ENCODE data around the gene ACBD7. TPM values are rescaled to one million over a fixed set of nuclear protein-coding genes. Genes with fewer than 3 reads are reported as not detected.

ACBD7 gene
- total RNA-seq, 1 experiment from 2014 or later = 0.63 TPM

DNA sequence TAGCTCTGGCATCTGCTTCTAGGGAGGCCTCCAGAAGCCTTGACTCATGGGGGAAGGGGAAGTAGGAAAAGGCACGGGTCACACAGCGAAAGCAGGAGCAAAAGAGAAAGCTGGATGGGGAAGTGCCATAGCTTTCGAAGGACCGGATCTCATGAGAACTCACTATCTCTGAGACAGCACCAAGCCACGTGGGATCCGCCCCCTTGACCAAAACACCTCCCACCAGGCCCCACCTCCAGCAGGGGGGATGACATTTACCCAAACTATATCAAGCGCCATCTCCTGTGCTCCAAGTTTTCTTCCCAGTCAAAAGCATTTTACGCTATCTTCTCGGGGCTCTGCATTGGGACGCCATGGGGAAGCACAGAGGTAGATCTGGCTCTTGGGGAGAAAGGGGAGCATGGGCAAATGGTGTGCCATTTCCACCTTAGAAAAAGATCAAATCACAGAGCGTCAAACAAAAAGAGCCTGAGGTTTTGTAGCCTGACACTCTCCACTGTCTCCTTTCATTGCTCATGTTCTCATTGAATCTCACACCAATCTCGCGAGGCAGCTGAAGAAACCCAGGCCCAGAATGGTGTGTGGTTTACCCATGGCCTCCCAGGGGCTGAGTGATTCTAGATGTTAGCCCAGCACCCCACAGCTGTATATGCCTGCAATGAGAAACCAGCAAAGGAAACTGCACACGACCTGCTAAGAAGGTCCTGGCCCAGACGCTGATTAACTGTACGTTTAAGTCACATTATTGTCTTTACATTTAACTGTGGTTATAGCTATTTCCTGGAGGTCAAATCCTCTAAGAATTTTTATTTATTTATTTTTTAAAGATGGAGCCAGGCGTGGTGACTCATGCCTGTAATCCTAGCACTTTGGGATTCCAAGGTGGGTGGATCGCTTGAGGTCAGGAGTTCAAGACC is 52.9 kb downstream of the ACBD7 start:
- Mint-ChIP-seq H3K36me3 (ENCODE audit: insufficient read depth, unreplicated experiment) (no peaks in the 10 kb centered on the region), H3K4me1 (ENCODE audit: insufficient read depth, unreplicated experiment) (no peaks in the 10 kb centered on the region), H3K4me3 (ENCODE audit: unreplicated experiment) (no peak overlapping the region), H3K27ac (ENCODE audit: low read depth, unreplicated experiment) (no peak overlapping the region), H3K9me3 (ENCODE audit: unreplicated experiment) (no peaks in the 10 kb centered on the region), H3K27me3 (ENCODE audit: insufficient read depth, unreplicated experiment) (no peaks in the 10 kb centered on the region)
- TF ChIP-seq, protein P1, sequence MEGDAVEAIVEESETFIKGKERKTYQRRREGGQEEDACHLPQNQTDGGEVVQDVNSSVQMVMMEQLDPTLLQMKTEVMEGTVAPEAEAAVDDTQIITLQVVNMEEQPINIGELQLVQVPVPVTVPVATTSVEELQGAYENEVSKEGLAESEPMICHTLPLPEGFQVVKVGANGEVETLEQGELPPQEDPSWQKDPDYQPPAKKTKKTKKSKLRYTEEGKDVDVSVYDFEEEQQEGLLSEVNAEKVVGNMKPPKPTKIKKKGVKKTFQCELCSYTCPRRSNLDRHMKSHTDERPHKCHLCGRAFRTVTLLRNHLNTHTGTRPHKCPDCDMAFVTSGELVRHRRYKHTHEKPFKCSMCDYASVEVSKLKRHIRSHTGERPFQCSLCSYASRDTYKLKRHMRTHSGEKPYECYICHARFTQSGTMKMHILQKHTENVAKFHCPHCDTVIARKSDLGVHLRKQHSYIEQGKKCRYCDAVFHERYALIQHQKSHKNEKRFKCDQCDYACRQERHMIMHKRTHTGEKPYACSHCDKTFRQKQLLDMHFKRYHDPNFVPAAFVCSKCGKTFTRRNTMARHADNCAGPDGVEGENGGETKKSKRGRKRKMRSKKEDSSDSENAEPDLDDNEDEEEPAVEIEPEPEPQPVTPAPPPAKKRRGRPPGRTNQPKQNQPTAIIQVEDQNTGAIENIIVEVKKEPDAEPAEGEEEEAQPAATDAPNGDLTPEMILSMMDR (IDR thresholded peaks at IDR 0.05; ENCODE audit: unreplicated experiment) = no peak
- BruUV-seq (replicated peaks) = no TSS peak
- CTCF ChIA-PET = interaction anchor here (1.3 kb wide), 1 partner anchor 13 kb away, joined by 3 read pairs; no protein-coding TSS in a partner anchor
- POLR2A ChIA-PET = interaction anchor here (1.1 kb wide), 1 partner anchor 76 kb away, joined by 3 read pairs; no protein-coding TSS in a partner anchor
- peak; percentile 10 for DNase-seq (ENCODE audit: unreplicated experiment)
- intact Hi-C loops (cut with micrococcal nuclease) = no loop called here

DNA sequence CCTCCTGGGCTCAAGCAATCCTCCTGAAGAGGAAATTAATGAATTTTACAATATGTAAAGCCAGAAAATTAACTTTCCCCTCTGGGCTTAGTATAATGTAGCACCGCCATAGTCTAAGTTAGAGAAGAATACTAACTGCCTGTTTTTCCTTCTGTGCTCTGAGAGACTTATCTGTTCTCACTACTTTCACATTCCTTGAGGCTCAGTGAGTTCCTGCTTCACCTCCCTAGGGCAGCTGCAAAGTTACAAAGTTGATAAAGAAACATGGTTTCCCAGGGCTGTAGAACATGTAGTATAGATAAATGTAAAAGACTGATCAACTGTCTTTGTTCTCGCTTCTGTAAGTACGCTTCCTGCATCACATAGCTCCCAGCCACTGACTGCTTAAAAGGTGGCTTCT is 60.8 kb downstream of the ACBD7 start:
- no peak for DNase-seq (ENCODE audit: unreplicated experiment)
- no TSS peak for BruUV-seq (replicated peaks)
- H3K27me3 Mint-ChIP-seq (ENCODE audit: insufficient read depth, unreplicated experiment) = no peaks in the 10 kb centered on the region
- H3K27ac Mint-ChIP-seq (ENCODE audit: low read depth, unreplicated experiment) = no peak overlapping the region
- no peaks in the 10 kb centered on the region for H3K4me1 Mint-ChIP-seq (ENCODE audit: insufficient read depth, unreplicated experiment)
- no peak overlapping the region for H3K4me3 Mint-ChIP-seq (ENCODE audit: unreplicated experiment)
- ChIA-PET CTCF (no interaction called here), POLR2A (no interaction called here)
- no peaks in the 10 kb centered on the region for H3K36me3 Mint-ChIP-seq (ENCODE audit: insufficient read depth, unreplicated experiment)
- TF ChIP-seq, protein P1 (IDR thresholded peaks at IDR 0.05; ENCODE audit: unreplicated experiment) = no peak
- intact Hi-C loops (cut with micrococcal nuclease) = no loop called here
- no peaks in the 10 kb centered on the region for H3K9me3 Mint-ChIP-seq (ENCODE audit: unreplicated experiment)

Other genes starting within 250 kb of the ACBD7 start
- gene SUV39H2, start 209.9 kb downstream of the ACBD7 start, total RNA-seq (2022) = 14.9 and 16.0 TPM in 2 replicates
- gene DCLRE1C, start 134.7 kb downstream of the ACBD7 start, total RNA-seq (2022) = 10.3 and 11.5 TPM in 2 replicates
- 1.7 TPM in 1 of 2 replicates, not detected in the other for gene MEIG1, start 129.4 kb downstream of the ACBD7 start, total RNA-seq (2022)
- 1.4 and 2.1 TPM in 2 replicates for gene OLAH, start 44.8 kb downstream of the ACBD7 start, total RNA-seq (2022)
- gene RPP38, start 8.6 kb upstream of the ACBD7 start, total RNA-seq (2022) = 26.4 and 30.8 TPM in 2 replicates
- 9.6 and 10.5 TPM in 2 replicates for gene NMT2, start 79.9 kb upstream of the ACBD7 start, total RNA-seq (2022)